ENCODE results near the gene EPDR1.
A peak's percentile ranks its signal among the peaks of the same experiment; 100 is the strongest.

- TF ChIP-seq, protein P1, sequence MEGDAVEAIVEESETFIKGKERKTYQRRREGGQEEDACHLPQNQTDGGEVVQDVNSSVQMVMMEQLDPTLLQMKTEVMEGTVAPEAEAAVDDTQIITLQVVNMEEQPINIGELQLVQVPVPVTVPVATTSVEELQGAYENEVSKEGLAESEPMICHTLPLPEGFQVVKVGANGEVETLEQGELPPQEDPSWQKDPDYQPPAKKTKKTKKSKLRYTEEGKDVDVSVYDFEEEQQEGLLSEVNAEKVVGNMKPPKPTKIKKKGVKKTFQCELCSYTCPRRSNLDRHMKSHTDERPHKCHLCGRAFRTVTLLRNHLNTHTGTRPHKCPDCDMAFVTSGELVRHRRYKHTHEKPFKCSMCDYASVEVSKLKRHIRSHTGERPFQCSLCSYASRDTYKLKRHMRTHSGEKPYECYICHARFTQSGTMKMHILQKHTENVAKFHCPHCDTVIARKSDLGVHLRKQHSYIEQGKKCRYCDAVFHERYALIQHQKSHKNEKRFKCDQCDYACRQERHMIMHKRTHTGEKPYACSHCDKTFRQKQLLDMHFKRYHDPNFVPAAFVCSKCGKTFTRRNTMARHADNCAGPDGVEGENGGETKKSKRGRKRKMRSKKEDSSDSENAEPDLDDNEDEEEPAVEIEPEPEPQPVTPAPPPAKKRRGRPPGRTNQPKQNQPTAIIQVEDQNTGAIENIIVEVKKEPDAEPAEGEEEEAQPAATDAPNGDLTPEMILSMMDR (conservative IDR thresholded peaks at IDR 0.05 in 1 of 2, IDR thresholded peaks at IDR 0.05 in 1 of 2; ENCODE audit: extremely low read depth in 1 of 2, insufficient read depth in 1 of 2, low read depth in 1 of 2, low read length in 2 of 2): peak; percentile 55 to 58
- no peak for TF ChIP-seq EZH2 (IDR thresholded peaks at IDR 0.05; ENCODE audit: borderline replicate concordance, low read length)
Measured at GRCh38 chr7:37901236-37901827, 19.1 kb upstream of the EPDR1 start.

Measured in mammary epithelial cell (primary cell).